Stimulated activated memory B cell treated with anti-CD40 and anti-IgM and Interleukin-4, amounts not matched to agents 10 μg/mL and 1 μg/mL and 100 μg/mL, for 72 hours (primary cell): ENCODE data around the gene SCARB1.

ENCODE experiments used
- ATAC-seq: fragments of 150-1000 bp; cut with Tn5 transposase; 2 replicates; pipeline ENCODE4 v1.10.0; 2021
- H3K27ac Mint-ChIP-seq: one replicate; pipeline ENCODE4 v1.8.0; 2022; ENCODE audit warnings: mild to moderate bottlenecking, mixed read lengths
- H3K27me3 Mint-ChIP-seq: one replicate; pipeline ENCODE4 v1.8.0; 2022; ENCODE audit warnings: mixed read lengths
- H3K36me3 Mint-ChIP-seq: one replicate; pipeline ENCODE4 v1.8.0; 2022; ENCODE audit warnings: mixed read lengths
- H3K4me1 Mint-ChIP-seq: one replicate; pipeline ENCODE4 v1.8.0; 2022; ENCODE audit warnings: mixed read lengths
- H3K4me3 Mint-ChIP-seq: one replicate; pipeline ENCODE4 v1.8.0; 2022; ENCODE audit warnings: mild to moderate bottlenecking, moderate library complexity, mixed read lengths
- H3K9me3 Mint-ChIP-seq: one replicate; pipeline ENCODE4 v1.8.0; 2022; ENCODE audit warnings: mixed read lengths

Gene SCARB1

GRCh38 chr12:124856132-124856841, 7.4 kb downstream of the SCARB1 start:
- peaks cover 45% of the 10 kb centered on the region for H3K36me3 Mint-ChIP-seq
- H3K4me1 Mint-ChIP-seq, result peaks cover 57% of the 10 kb centered on the region
- no peak for ATAC-seq
- H3K9me3 Mint-ChIP-seq, result no peaks in the 10 kb centered on the region
- no peaks in the 10 kb centered on the region for H3K27me3 Mint-ChIP-seq
- peak overlapping the region; percentile 81 for H3K27ac Mint-ChIP-seq
- H3K4me3 Mint-ChIP-seq, result no peak overlapping the region

GRCh38 chr12:124855275-124855957, 8.2 kb downstream of the SCARB1 start:
- no peaks in the 10 kb centered on the region for H3K27me3 Mint-ChIP-seq
- no peaks in the 10 kb centered on the region for H3K9me3 Mint-ChIP-seq
- H3K36me3 Mint-ChIP-seq, result peaks cover 46% of the 10 kb centered on the region
- H3K4me1 Mint-ChIP-seq, result peaks cover 52% of the 10 kb centered on the region
- ATAC-seq, result no peak
- H3K4me3 Mint-ChIP-seq, result no peak overlapping the region
- H3K27ac Mint-ChIP-seq, result peak overlapping the region; percentile 35

DNA sequence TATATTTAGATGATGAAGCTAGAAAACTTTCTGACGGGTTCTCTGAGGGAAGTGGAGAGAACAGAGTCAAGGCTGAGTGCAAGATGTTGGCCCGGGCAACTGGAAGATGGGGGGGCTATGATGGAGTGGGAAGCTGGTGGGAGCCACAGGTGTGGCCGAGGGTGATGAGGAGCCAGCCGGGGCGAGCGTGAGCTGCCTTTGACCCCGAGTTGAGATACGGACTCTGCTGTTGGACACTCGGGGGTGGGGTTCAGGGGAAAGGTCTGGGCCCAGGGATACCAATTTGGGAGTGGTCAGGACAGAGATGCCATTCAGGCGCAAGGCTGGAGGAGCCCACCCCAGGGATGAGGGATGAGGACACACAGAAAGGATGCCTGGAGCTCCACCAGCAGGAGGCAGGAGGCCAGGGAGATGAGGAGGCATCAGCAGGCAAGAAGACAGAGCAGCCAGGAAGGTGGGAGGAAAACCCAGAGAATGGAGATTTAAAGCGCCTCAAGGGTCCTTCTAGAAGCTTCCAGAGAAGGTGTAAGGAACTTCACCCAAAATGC, 9.0 kb downstream of the SCARB1 start:
- Mint-ChIP-seq H3K27me3 (no peaks in the 10 kb centered on the region), H3K9me3 (no peaks in the 10 kb centered on the region), H3K27ac (peak overlapping the region; percentile 35), H3K4me3 (no peak overlapping the region), H3K4me1 (peaks cover 47% of the 10 kb centered on the region), H3K36me3 (peaks cover 42% of the 10 kb centered on the region)
- ATAC-seq, result no peak

GRCh38 chr12:124853781-124854636, 9.7 kb downstream of the SCARB1 start:
- Mint-ChIP-seq H3K4me1 (peaks cover 47% of the 10 kb centered on the region), H3K9me3 (no peaks in the 10 kb centered on the region), H3K27ac (peak overlapping the region; percentile 35), H3K4me3 (no peak overlapping the region), H3K27me3 (no peaks in the 10 kb centered on the region), H3K36me3 (peaks cover 42% of the 10 kb centered on the region)
- ATAC-seq, result no peak

- peaks cover 49% of the 10 kb centered on the region for H3K36me3 Mint-ChIP-seq
- no peaks in the 10 kb centered on the region for H3K9me3 Mint-ChIP-seq
- H3K27ac Mint-ChIP-seq, result no peak overlapping the region
- H3K4me1 Mint-ChIP-seq, result peaks cover 47% of the 10 kb centered on the region
- no peak for ATAC-seq
- H3K27me3 Mint-ChIP-seq, result no peaks in the 10 kb centered on the region
- H3K4me3 Mint-ChIP-seq, result no peak overlapping the region
Measured at GRCh38 chr12:124852911-124853427, 10.7 kb downstream of the SCARB1 start.

- no peak for ATAC-seq
- H3K27ac Mint-ChIP-seq, result no peak overlapping the region
- H3K4me3 Mint-ChIP-seq, result no peak overlapping the region
- H3K36me3 Mint-ChIP-seq, result peaks cover 46% of the 10 kb centered on the region
- H3K27me3 Mint-ChIP-seq, result no peaks in the 10 kb centered on the region
- H3K9me3 Mint-ChIP-seq, result no peaks in the 10 kb centered on the region
- peaks cover 43% of the 10 kb centered on the region for H3K4me1 Mint-ChIP-seq
Measured at GRCh38 chr12:124852329-124852831, 11.3 kb downstream of the SCARB1 start.

- H3K36me3 Mint-ChIP-seq, result peaks cover 50% of the 10 kb centered on the region
- H3K9me3 Mint-ChIP-seq, result no peaks in the 10 kb centered on the region
- H3K27me3 Mint-ChIP-seq, result no peaks in the 10 kb centered on the region
- peaks cover 33% of the 10 kb centered on the region for H3K4me1 Mint-ChIP-seq
- no peak overlapping the region for H3K4me3 Mint-ChIP-seq
- H3K27ac Mint-ChIP-seq, result no peak overlapping the region
- ATAC-seq, result no peak
Measured at GRCh38 chr12:124851342-124851741, 12.3 kb downstream of the SCARB1 start.

- Mint-ChIP-seq H3K9me3 (no peaks in the 10 kb centered on the region), H3K27me3 (no peaks in the 10 kb centered on the region), H3K36me3 (peaks cover 47% of the 10 kb centered on the region), H3K4me3 (no peak overlapping the region), H3K27ac (no peak overlapping the region), H3K4me1 (peaks cover 27% of the 10 kb centered on the region)
- no peak for ATAC-seq
Measured at GRCh38 chr12:124849382-124849781, 14.3 kb downstream of the SCARB1 start.

GRCh38 chr12:124848621-124849380, 14.9 kb downstream of the SCARB1 start:
- no peak for ATAC-seq
- H3K27ac Mint-ChIP-seq, result no peak overlapping the region
- H3K27me3 Mint-ChIP-seq, result no peaks in the 10 kb centered on the region
- H3K9me3 Mint-ChIP-seq, result no peaks in the 10 kb centered on the region
- peaks cover 21% of the 10 kb centered on the region for H3K4me1 Mint-ChIP-seq
- H3K36me3 Mint-ChIP-seq, result peaks cover 42% of the 10 kb centered on the region
- no peak overlapping the region for H3K4me3 Mint-ChIP-seq

GRCh38 chr12:124847113-124848074, 16.3 kb downstream of the SCARB1 start:
- Mint-ChIP-seq H3K4me3 (no peak overlapping the region), H3K4me1 (peaks cover 20% of the 10 kb centered on the region), H3K36me3 (peaks cover 44% of the 10 kb centered on the region), H3K27me3 (no peaks in the 10 kb centered on the region), H3K27ac (no peak overlapping the region), H3K9me3 (no peaks in the 10 kb centered on the region)
- ATAC-seq, result no peak

- ATAC-seq, result no peak
- H3K27ac Mint-ChIP-seq, result no peak overlapping the region
- no peaks in the 10 kb centered on the region for H3K27me3 Mint-ChIP-seq
- H3K4me3 Mint-ChIP-seq, result no peak overlapping the region
- no peaks in the 10 kb centered on the region for H3K9me3 Mint-ChIP-seq
- peaks cover 54% of the 10 kb centered on the region for H3K36me3 Mint-ChIP-seq
- H3K4me1 Mint-ChIP-seq, result peaks cover 16% of the 10 kb centered on the region
Measured at GRCh38 chr12:124844411-124845397, 19.0 kb downstream of the SCARB1 start.

- peaks cover 47% of the 10 kb centered on the region for H3K36me3 Mint-ChIP-seq
- peaks cover 16% of the 10 kb centered on the region for H3K4me1 Mint-ChIP-seq
- no peak overlapping the region for H3K27ac Mint-ChIP-seq
- no peak overlapping the region for H3K4me3 Mint-ChIP-seq
- ATAC-seq, result no peak
- no peaks in the 10 kb centered on the region for H3K27me3 Mint-ChIP-seq
- H3K9me3 Mint-ChIP-seq, result no peaks in the 10 kb centered on the region
Measured at GRCh38 chr12:124842800-124843510, 20.7 kb downstream of the SCARB1 start.
